Activated naive CD8-positive, alpha-beta T cell treated with anti-CD3 and anti-CD28 coated beads for 36 hours (primary cell): Measurements from ENCODE around the gene ACOT13. TPM values are rescaled to one million over a fixed set of nuclear protein-coding genes. Genes with fewer than 3 reads are reported as not detected.
A peak's percentile ranks its signal among the peaks of the same experiment; 100 is the strongest.
"Not testable (repeated sequence)": the region's sequence is repeated elsewhere in the genome, so short reads cannot be mapped to it uniquely, and the experiment has no call there.

Experiments
- DNase-seq: peaks from one replicate; pipeline ENCODE4 v3.0.0; 2021
- H3K27ac Mint-ChIP-seq: one replicate; pipeline ENCODE4 v1.8.0; 2022; ENCODE audit warnings: mild to moderate bottlenecking, moderate library complexity, mixed read lengths
- H3K27me3 Mint-ChIP-seq: one replicate; pipeline ENCODE4 v1.8.0; 2022; ENCODE audit warnings: mild to moderate bottlenecking, mixed read lengths
- H3K36me3 Mint-ChIP-seq: one replicate; pipeline ENCODE4 v1.8.0; 2021; ENCODE audit warnings: mild to moderate bottlenecking, mixed read lengths
- H3K4me1 Mint-ChIP-seq: one replicate; pipeline ENCODE4 v1.8.0; 2021; ENCODE audit warnings: mixed read lengths
- H3K4me3 Mint-ChIP-seq: one replicate; pipeline ENCODE4 v1.8.0; 2022; ENCODE audit warnings: mild to moderate bottlenecking, moderate library complexity, mixed read lengths
- H3K9me3 Mint-ChIP-seq: one replicate; pipeline ENCODE4 v1.8.0; 2022; ENCODE audit warnings: mixed read lengths
- total RNA-seq, 2 experiments: library from RNA; stranded (reverse); gene quantifications; one replicate each; pipeline ENCODE4 v1.2.3, GENCODE V29; 2021

The ACOT13 gene
- total RNA-seq: 10 to 100 TPM; 22.9 to 24.2 TPM

- H3K4me3 Mint-ChIP-seq: peak within 1 kb of the TSS; percentile 94
- peaks cover 49% of the 10 kb centered on the region for H3K36me3 Mint-ChIP-seq
Measured at GRCh38 chr6:24666641-24667377, at the start of gene ACOT13, which contains the start of gene TDP2. ACOT13 (plus strand) TSS chr6:24667077; CDS start chr6:24667264, 187 bp downstream. TDP2 (minus strand) TSS chr6:24666899; CDS start chr6:24666862, 37 bp downstream.

GRCh38 chr6:24619661-24620060 is 47.2 kb upstream of the ACOT13 start:
- no peak overlapping the region for H3K4me3 Mint-ChIP-seq
- no peaks in the 10 kb centered on the region for H3K36me3 Mint-ChIP-seq
- no peaks in the 10 kb centered on the region for H3K27me3 Mint-ChIP-seq
- no peak for DNase-seq
- H3K4me1 Mint-ChIP-seq: no peaks in the 10 kb centered on the region
- H3K9me3 Mint-ChIP-seq: no peaks in the 10 kb centered on the region
- no peak overlapping the region for H3K27ac Mint-ChIP-seq

More at GRCh38 chr6:24666641-24667377, at the start of gene ACOT13, which contains the start of gene TDP2:
- peak; percentile 97 for DNase-seq
- H3K9me3 Mint-ChIP-seq: peaks cover 17% of the 10 kb centered on the region
- peaks cover 38% of the 10 kb centered on the region for H3K4me1 Mint-ChIP-seq
- peak within 1 kb of the TSS; percentile 99 for H3K27ac Mint-ChIP-seq
- no peaks in the 10 kb centered on the region for H3K27me3 Mint-ChIP-seq

- Mint-ChIP-seq H3K27me3 (no peaks in the 10 kb centered on the region), H3K36me3 (no peaks in the 10 kb centered on the region), H3K4me3 (no peak overlapping the region), H3K27ac (no peak overlapping the region), H3K4me1 (no peaks in the 10 kb centered on the region), H3K9me3 (no peaks in the 10 kb centered on the region)
- DNase-seq: no peak
Measured at GRCh38 chr6:24620637-24621036, 46.2 kb upstream of the ACOT13 start.

- Mint-ChIP-seq H3K27ac (no peak overlapping the region), H3K9me3 (no peaks in the 10 kb centered on the region), H3K36me3 (no peaks in the 10 kb centered on the region), H3K4me3 (no peak overlapping the region), H3K27me3 (no peaks in the 10 kb centered on the region), H3K4me1 (no peaks in the 10 kb centered on the region)
- no peak for DNase-seq
Measured at GRCh38 chr6:24621626-24622289, 45.1 kb upstream of the ACOT13 start.

- Mint-ChIP-seq H3K4me3 (no peak overlapping the region), H3K4me1 (no peaks in the 10 kb centered on the region), H3K9me3 (no peaks in the 10 kb centered on the region), H3K27me3 (peaks cover 20% of the 10 kb centered on the region), H3K36me3 (no peaks in the 10 kb centered on the region), H3K27ac (no peak overlapping the region)
- DNase-seq: no peak
Measured at GRCh38 chr6:24630856-24631505, 35.9 kb upstream of the ACOT13 start.

GRCh38 chr6:24631671-24632070 is 35.2 kb upstream of the ACOT13 start:
- Mint-ChIP-seq H3K9me3 (no peaks in the 10 kb centered on the region), H3K27me3 (peaks cover 21% of the 10 kb centered on the region), H3K27ac (no peak overlapping the region), H3K4me3 (no peak overlapping the region), H3K36me3 (no peaks in the 10 kb centered on the region), H3K4me1 (no peaks in the 10 kb centered on the region)
- DNase-seq: no peak

- Mint-ChIP-seq H3K4me1 (no peaks in the 10 kb centered on the region), H3K36me3 (no peaks in the 10 kb centered on the region), H3K27ac (no peak overlapping the region), H3K9me3 (no peaks in the 10 kb centered on the region), H3K4me3 (no peak overlapping the region), H3K27me3 (peaks cover 21% of the 10 kb centered on the region)
- DNase-seq: no peak
Measured at GRCh38 chr6:24632573-24632972, 34.3 kb upstream of the ACOT13 start.

GRCh38 chr6:24636681-24637080 is 30.2 kb upstream of the ACOT13 start:
- Mint-ChIP-seq H3K9me3 (peaks cover 2% of the 10 kb centered on the region), H3K36me3 (no peaks in the 10 kb centered on the region), H3K27me3 (peaks cover 41% of the 10 kb centered on the region), H3K4me1 (peaks cover 3% of the 10 kb centered on the region), H3K27ac (no peak overlapping the region), H3K4me3 (no peak overlapping the region)
- DNase-seq: no peak

GRCh38 chr6:24640166-24640565 is 26.7 kb upstream of the ACOT13 start:
- Mint-ChIP-seq H3K9me3 (peaks cover 2% of the 10 kb centered on the region), H3K27me3 (peaks cover 46% of the 10 kb centered on the region), H3K36me3 (no peaks in the 10 kb centered on the region), H3K27ac (no peak overlapping the region), H3K4me3 (no peak overlapping the region), H3K4me1 (peaks cover 4% of the 10 kb centered on the region)
- no peak for DNase-seq

- H3K4me3 Mint-ChIP-seq, DNase-seq, H3K9me3 Mint-ChIP-seq, H3K27ac Mint-ChIP-seq, H3K4me1 Mint-ChIP-seq, H3K36me3 Mint-ChIP-seq: not testable (repeated sequence)
- peaks cover 49% of the 10 kb centered on the region for H3K27me3 Mint-ChIP-seq
Measured at GRCh38 chr6:24640631-24641030, 26.2 kb upstream of the ACOT13 start.

GRCh38 chr6:24642061-24642460 is 24.8 kb upstream of the ACOT13 start:
- Mint-ChIP-seq H3K4me3 (no peak overlapping the region), H3K27me3 (peaks cover 47% of the 10 kb centered on the region), H3K4me1 (peaks cover 16% of the 10 kb centered on the region), H3K36me3 (no peaks in the 10 kb centered on the region), H3K9me3 (peaks cover 2% of the 10 kb centered on the region), H3K27ac (no peak overlapping the region)
- DNase-seq: no peak

- Mint-ChIP-seq H3K36me3 (no peaks in the 10 kb centered on the region), H3K9me3 (no peaks in the 10 kb centered on the region), H3K27ac (no peak overlapping the region), H3K4me1 (peaks cover 13% of the 10 kb centered on the region), H3K27me3 (peaks cover 39% of the 10 kb centered on the region), H3K4me3 (no peak overlapping the region)
- no peak for DNase-seq
Measured at GRCh38 chr6:24643920-24644319, 23.0 kb upstream of the ACOT13 start.

- no peaks in the 10 kb centered on the region for H3K36me3 Mint-ChIP-seq
- H3K27me3 Mint-ChIP-seq: peaks cover 36% of the 10 kb centered on the region
- no peak overlapping the region for H3K4me3 Mint-ChIP-seq
- H3K9me3 Mint-ChIP-seq: no peaks in the 10 kb centered on the region
- no peak for DNase-seq
- H3K4me1 Mint-ChIP-seq: peaks cover 13% of the 10 kb centered on the region
- H3K27ac Mint-ChIP-seq: no peak overlapping the region
Measured at GRCh38 chr6:24644377-24644776, 22.5 kb upstream of the ACOT13 start.

- Mint-ChIP-seq H3K4me1 (peaks cover 13% of the 10 kb centered on the region), H3K27me3 (peaks cover 26% of the 10 kb centered on the region), H3K9me3 (no peaks in the 10 kb centered on the region), H3K27ac (no peak overlapping the region), H3K4me3 (peak overlapping the region; percentile 84), H3K36me3 (peaks cover 2% of the 10 kb centered on the region)
- no peak for DNase-seq
Measured at GRCh38 chr6:24646771-24647170, 20.1 kb upstream of the ACOT13 start.

- no peak overlapping the region for H3K27ac Mint-ChIP-seq
- H3K4me1 Mint-ChIP-seq: peaks cover 13% of the 10 kb centered on the region
- DNase-seq: no peak
- H3K4me3 Mint-ChIP-seq: no peak overlapping the region
- H3K27me3 Mint-ChIP-seq: peaks cover 24% of the 10 kb centered on the region
- no peaks in the 10 kb centered on the region for H3K9me3 Mint-ChIP-seq
- H3K36me3 Mint-ChIP-seq: peaks cover 6% of the 10 kb centered on the region
Measured at GRCh38 chr6:24648276-24648675, 18.6 kb upstream of the ACOT13 start.
